D341Med (cell line): ENCODE measurements around the gene SYTL2.
A peak's percentile ranks its signal among the peaks of the same experiment; 100 is the strongest.

ENCODE experiments used
- DNase-seq: peaks from one replicate; pipeline ENCODE4 v3.0.0; 2012; ENCODE audit warnings: low spot score

Gene SYTL2

GRCh38 chr11:85652786-85653447 is 158.0 kb downstream of the SYTL2 start:
- no peak for DNase-seq

DNA sequence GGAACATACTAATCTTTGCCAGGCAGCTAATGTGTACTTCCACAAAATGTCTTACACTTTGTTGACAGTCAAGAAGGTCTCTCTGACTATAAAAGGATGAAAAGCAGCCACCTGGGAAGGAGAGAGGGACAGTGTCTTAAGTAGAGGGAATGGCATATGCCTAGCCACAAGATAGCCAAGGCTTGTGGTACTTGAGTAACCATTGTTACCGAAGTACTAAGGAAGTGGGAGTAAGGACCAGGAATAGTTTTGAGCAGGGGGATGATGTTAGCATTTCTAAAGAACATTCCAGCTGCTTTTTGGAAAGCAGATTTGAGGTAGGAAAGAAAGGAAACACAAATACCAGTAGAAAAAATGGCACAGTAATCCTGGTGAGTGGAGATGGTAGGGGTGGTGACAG is 159.8 kb downstream of the SYTL2 start:
- no peak for DNase-seq

DNA sequence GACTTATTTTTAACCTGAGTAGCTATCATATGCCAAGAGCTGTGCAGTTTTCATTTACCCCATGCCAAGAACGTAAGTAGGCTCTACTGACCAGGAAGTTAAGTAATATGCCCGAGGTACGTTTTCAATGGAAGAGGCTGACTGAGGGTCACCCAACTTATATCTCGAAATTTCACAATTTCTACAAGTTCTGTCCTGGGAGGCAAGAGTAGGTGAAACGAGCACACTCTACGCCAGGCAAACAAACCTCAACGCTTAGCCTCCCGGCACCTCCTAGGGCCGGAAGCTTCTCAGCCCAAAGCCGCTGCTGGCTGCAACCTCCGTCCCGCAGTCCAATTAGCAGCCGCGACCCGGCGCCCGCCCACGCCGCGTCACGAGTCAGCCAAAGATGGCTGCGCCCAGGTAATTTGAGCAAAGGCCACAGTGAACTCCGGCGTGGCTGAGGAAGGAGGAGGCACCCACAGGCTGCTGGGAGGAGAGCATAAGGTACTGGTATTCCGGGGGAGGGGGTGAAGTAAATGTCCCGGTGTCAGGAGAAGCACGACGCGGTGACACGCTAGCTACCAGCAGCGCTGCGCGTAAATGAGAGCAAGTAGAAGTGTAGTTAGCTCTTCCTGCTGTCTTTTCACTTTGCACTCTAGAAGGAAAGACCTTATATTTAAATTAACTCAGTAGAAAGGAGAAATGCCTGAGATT is 163.2 kb downstream of the SYTL2 start, which contains the start of gene TMEM126A:
TSS of gene TMEM126A (plus strand) at position 364 of the 696 bp plus-strand sequence. CDS start 2,289 bp downstream, outside the sequence.
- DNase-seq = peak; percentile 92

GRCh38 chr11:85647078-85647477 is 163.9 kb downstream of the SYTL2 start:
- peak; percentile 37 for DNase-seq
